ENCODE data around the gene SLC9A3. TPM values are rescaled to one million over a fixed set of nuclear protein-coding genes. Genes with fewer than 3 reads are reported as not detected.

The SLC9A3 gene
- total and polyA plus RNA-seq, 4 donors, result 0.94 to 3.8 (median 1.5) TPM

DNA sequence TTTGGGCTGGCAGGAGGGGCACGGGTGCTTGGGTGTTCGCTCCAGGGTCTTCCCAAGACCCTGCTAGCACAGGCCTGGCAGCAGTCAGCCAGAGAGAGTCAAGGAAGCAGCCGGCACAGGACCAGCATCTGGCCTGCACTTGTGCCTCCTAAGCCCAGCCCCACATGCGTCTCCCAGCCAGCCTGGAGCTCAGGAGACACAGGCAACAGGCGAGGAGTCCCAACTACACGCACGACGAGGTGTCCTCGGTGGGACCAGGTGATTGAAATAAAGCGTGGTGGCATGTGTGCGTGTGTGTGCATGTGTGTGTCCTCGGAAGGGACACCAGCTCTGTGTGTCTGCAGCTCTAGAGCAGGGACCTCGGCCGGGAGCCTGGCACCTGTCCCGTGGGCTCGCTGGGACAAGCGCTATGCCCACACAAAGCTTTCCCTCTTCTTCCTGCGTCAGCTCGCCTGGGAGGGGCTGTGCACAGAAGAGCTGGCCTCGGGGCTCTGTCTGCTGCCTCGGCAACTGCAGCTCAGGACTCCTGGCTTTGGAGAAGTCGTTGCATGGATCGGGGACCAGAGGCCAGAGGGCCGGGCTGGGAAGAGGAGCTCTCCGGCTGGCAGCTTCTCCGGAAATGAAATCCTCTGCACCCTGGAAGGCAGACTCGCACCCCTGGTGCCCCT is 14.7 kb upstream of the SLC9A3 start:
- no peak overlapping the region for H3K9ac ChIP-seq (ENCODE audit: insufficient read depth in 1 of 2, low read length in 2 of 2)
- peaks cover 0 to 10% (median 0%) of the 10 kb centered on the region in 5 donors for H3K4me1 ChIP-seq (ENCODE audit: control insufficient read depth in 5 of 5, insufficient read depth in 5 of 5, low read length in 5 of 5)
- H3K27ac ChIP-seq (ENCODE audit: low read depth in 1 of 2, low read length in 1 of 2), result no peak overlapping the region
- no peak for DNase-seq
- TF ChIP-seq, protein P1, sequence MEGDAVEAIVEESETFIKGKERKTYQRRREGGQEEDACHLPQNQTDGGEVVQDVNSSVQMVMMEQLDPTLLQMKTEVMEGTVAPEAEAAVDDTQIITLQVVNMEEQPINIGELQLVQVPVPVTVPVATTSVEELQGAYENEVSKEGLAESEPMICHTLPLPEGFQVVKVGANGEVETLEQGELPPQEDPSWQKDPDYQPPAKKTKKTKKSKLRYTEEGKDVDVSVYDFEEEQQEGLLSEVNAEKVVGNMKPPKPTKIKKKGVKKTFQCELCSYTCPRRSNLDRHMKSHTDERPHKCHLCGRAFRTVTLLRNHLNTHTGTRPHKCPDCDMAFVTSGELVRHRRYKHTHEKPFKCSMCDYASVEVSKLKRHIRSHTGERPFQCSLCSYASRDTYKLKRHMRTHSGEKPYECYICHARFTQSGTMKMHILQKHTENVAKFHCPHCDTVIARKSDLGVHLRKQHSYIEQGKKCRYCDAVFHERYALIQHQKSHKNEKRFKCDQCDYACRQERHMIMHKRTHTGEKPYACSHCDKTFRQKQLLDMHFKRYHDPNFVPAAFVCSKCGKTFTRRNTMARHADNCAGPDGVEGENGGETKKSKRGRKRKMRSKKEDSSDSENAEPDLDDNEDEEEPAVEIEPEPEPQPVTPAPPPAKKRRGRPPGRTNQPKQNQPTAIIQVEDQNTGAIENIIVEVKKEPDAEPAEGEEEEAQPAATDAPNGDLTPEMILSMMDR (IDR thresholded peaks at IDR 0.05; ENCODE audit: control extremely low read depth, extremely low read depth), result no peak
- no peak for ATAC-seq (ENCODE audit: insufficient read depth, low FRiP score)
- WGBS, 2 donors, result 66 to 76% methylated on average over 26 to 27 of the region's 27 CpGs
- peaks cover 0 to 25% (median 13%) of the 10 kb centered on the region in 3 donors for H3K27me3 ChIP-seq (ENCODE audit: control insufficient read depth in 3 of 3, insufficient read depth in 3 of 3, low read length in 2 of 3)
- H3K36me3 ChIP-seq (ENCODE audit: control insufficient read depth in 4 of 4, insufficient read depth in 4 of 4, low read length in 4 of 4), result no peaks in the 10 kb centered on the region
- no peak overlapping the region for H3K4me3 ChIP-seq
- H3K9me3 ChIP-seq (ENCODE audit: control insufficient read depth in 4 of 4, insufficient read depth in 3 of 4, low read length in 3 of 4), result peaks cover 0 to 6% (median 0%) of the 10 kb centered on the region in 4 donors

DNA sequence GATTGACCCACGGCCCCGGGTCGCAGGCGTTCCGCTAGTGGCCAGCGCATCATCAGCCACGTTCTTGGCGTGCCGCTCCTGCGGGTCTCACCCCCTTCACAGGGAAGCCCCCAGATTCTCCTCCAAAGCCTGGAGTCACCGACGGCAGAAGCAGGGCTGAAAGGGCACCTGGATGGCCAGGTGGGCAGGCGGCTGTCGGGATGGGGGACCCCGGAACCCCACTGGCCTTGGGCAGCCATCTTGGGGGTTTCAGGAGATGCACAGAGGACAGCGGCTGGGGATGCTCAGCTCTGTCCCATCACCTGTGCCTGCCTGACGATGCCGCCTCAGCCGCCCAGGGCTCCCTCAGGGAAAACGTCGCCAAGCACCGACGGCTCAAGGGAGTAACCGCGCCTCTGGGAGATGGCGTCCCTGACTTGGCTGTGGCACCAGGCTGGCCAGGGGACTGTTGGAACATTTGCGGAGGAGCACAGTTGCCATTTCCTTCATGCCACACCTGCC is 14.1 kb upstream of the SLC9A3 start:
- Histone ChIP-seq H3K36me3 (ENCODE audit: control insufficient read depth in 4 of 4, insufficient read depth in 4 of 4, low read length in 4 of 4) (no peaks in the 10 kb centered on the region), H3K4me3 (no peak overlapping the region), H3K27me3 (ENCODE audit: control insufficient read depth in 3 of 3, insufficient read depth in 3 of 3, low read length in 2 of 3) (peaks cover 0 to 25% (median 19%) of the 10 kb centered on the region in 3 donors), H3K4me1 (ENCODE audit: control insufficient read depth in 5 of 5, insufficient read depth in 5 of 5, low read length in 5 of 5) (peaks cover 0 to 11% (median 0%) of the 10 kb centered on the region in 5 donors), H3K27ac (ENCODE audit: low read depth in 1 of 2, low read length in 1 of 2) (no peak overlapping the region), H3K9ac (ENCODE audit: insufficient read depth in 1 of 2, low read length in 2 of 2) (no peak overlapping the region), H3K9me3 (ENCODE audit: control insufficient read depth in 4 of 4, insufficient read depth in 3 of 4, low read length in 3 of 4) (peaks cover 0 to 6% (median 0%) of the 10 kb centered on the region in 4 donors)
- WGBS, 2 donors, result 91 to 94% methylated on average over 27 of the region's 27 CpGs
- no peak for ATAC-seq (ENCODE audit: insufficient read depth, low FRiP score)
- TF ChIP-seq, protein P1 (IDR thresholded peaks at IDR 0.05; ENCODE audit: control extremely low read depth, extremely low read depth), result no peak
- no peak for DNase-seq

DNA sequence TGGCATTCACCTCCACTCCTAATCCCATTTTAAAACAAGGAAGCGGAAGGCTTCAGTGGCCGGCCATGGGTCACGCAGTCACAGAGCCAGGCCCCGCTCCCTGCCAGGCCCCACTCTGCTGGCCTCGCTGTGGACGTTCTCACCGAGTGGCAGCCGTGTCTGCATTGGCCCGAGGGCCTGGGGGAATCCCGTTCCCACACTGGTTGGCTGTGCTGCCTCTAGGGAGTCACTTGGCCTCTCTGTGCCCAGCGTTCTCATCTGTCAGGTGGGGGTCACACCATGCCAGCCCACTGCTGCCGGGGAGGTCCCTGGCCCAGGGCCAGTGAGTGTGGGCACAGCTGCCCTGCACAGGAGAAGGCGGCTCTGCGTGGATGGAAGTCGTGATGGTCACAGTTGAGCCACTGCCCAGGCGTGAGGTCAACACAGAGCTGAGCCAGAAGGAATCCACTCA is 13.4 kb upstream of the SLC9A3 start:
- peaks cover 0 to 13% (median 0%) of the 10 kb centered on the region in 5 donors for H3K4me1 ChIP-seq (ENCODE audit: control insufficient read depth in 5 of 5, insufficient read depth in 5 of 5, low read length in 5 of 5)
- H3K36me3 ChIP-seq (ENCODE audit: control insufficient read depth in 4 of 4, insufficient read depth in 4 of 4, low read length in 4 of 4), result no peaks in the 10 kb centered on the region
- H3K9ac ChIP-seq (ENCODE audit: insufficient read depth in 1 of 2, low read length in 2 of 2), result no peak overlapping the region
- DNase-seq (no peak), ATAC-seq (ENCODE audit: insufficient read depth, low FRiP score) (no peak)
- 85 to 95% methylated on average over 16 of the region's 16 CpGs for WGBS, 2 donors
- peaks cover 0 to 6% (median 0%) of the 10 kb centered on the region in 4 donors for H3K9me3 ChIP-seq (ENCODE audit: control insufficient read depth in 4 of 4, insufficient read depth in 3 of 4, low read length in 3 of 4)
- TF ChIP-seq, protein P1 (IDR thresholded peaks at IDR 0.05; ENCODE audit: control extremely low read depth, extremely low read depth), result no peak
- H3K4me3 ChIP-seq, result no peak overlapping the region
- H3K27me3 ChIP-seq (ENCODE audit: control insufficient read depth in 3 of 3, insufficient read depth in 3 of 3, low read length in 2 of 3), result peaks cover 0 to 25% (median 22%) of the 10 kb centered on the region in 3 donors
- no peak overlapping the region for H3K27ac ChIP-seq (ENCODE audit: low read depth in 1 of 2, low read length in 1 of 2)

All from lung (tissue), 12 donors.